B cell (primary cell): ENCODE measurements around the gene DNAJB8. TPM values are rescaled to one million over a fixed set of nuclear protein-coding genes. Genes with fewer than 3 reads are reported as not detected.

Experiments used
- ATAC-seq: fragments of 200-7000 bp; cut with Tn5 transposase; one replicate; pipeline ENCODE4 v1.10.0; 2021; ENCODE audit warnings: low read depth, mild to moderate bottlenecking, moderate number of reproducible peaks, moderate library complexity
- CTCF ChIA-PET: fragments of 350-600 bp; sonication (Branson Sonifier 250); formaldehyde crosslinking; loops from one replicate; lab custom pipeline; 2021; ENCODE audit warnings: antibody characterized with exemption, inconsistent platforms; lab: Charles Lee
- POLR2A ChIA-PET: fragments of 350-600 bp; sonication (Branson Sonifier 250); formaldehyde crosslinking; loops from one replicate; lab custom pipeline; 2021; ENCODE audit warnings: antibody characterized with exemption; lab: Charles Lee
- DNase-seq: peaks from one replicate; pipeline ENCODE4 v3.0.0; 2013
- H2AFZ ChIP-seq: 2 replicates; pipeline ENCODE4 v1.6.1; 2012; ENCODE audit warnings: mild to moderate bottlenecking, low read depth, low read length; ENCODE audit not compliant: insufficient read depth, poor library complexity, severe bottlenecking
- H3K27ac ChIP-seq, 2 donors: 1 replicate in 1 of 2; 2 replicates in 1 of 2; pipeline ENCODE4 v1.5.1; 2012 to 2013; ENCODE audit warnings: low read length in 2 of 2, mild to moderate bottlenecking in 2 of 2, moderate library complexity in 1 of 2
- H3K27me3 ChIP-seq, 4 experiments: fragments of 200-600 bp in 1 of 4; sonication (generic) in 1 of 4; replicated peaks in 1 of 4; 1 replicate in 2 of 4; 2 replicates in 2 of 4; pipeline versions ENCODE4 v1.6.1 to v1.7.0; 2013 to 2016; ENCODE audit warnings: low read length in 3 of 4, mild to moderate bottlenecking in 2 of 4, mixed read lengths in 1 of 4, moderate library complexity in 1 of 4; ENCODE audit not compliant: insufficient read depth in 4 of 4, control insufficient read depth in 3 of 4; ENCODE audit errors: control extremely low read depth in 1 of 4
- H3K36me3 ChIP-seq, 2 experiments: replicated peaks in 1 of 2; 1 replicate in 1 of 2; 2 replicates in 1 of 2; pipeline versions ENCODE4 v1.6.1 to v1.7.1; 2013; ENCODE audit warnings: low read length in 1 of 2; ENCODE audit not compliant: insufficient read depth in 2 of 2, control insufficient read depth in 1 of 2; ENCODE audit errors: control extremely low read depth in 1 of 2, extremely low read depth in 1 of 2
- H3K4me1 ChIP-seq, 2 donors: fragments of 200-600 bp in 1 of 2; sonication (generic) in 1 of 2; 1 replicate in 1 of 2; 2 replicates in 1 of 2; pipeline versions ENCODE4 v1.5.1 to v1.6.1; 2013 to 2017; ENCODE audit warnings: low read length in 2 of 2; ENCODE audit not compliant: control insufficient read depth in 2 of 2, insufficient read depth in 2 of 2
- H3K4me2 ChIP-seq: replicated peaks from 2 replicates; pipeline ENCODE3; 2012; ENCODE audit warnings: mild to moderate bottlenecking, low read depth, low read length; ENCODE audit not compliant: poor library complexity, severe bottlenecking
- H3K4me3 ChIP-seq, 5 experiments: fragments of 200-600 bp in 1 of 5; sonication (generic) in 1 of 5; 1 replicate in 3 of 5; 2 replicates in 2 of 5; pipeline versions ENCODE4 v1.5.1 to v1.7.0; 2011 to 2016; ENCODE audit warnings: low read length in 4 of 5, mild to moderate bottlenecking in 4 of 5, low read depth in 2 of 5, control low read depth in 1 of 5, moderate library complexity in 1 of 5; ENCODE audit not compliant: insufficient read depth in 1 of 5; ENCODE audit errors: control extremely low read depth in 1 of 5, extremely low read depth in 1 of 5
- H3K79me2 ChIP-seq: fragments of 200-600 bp; sonication (generic); one replicate; pipeline ENCODE4 v1.6.0; 2016; ENCODE audit warnings: low read length; ENCODE audit not compliant: control insufficient read depth, insufficient read depth
- H3K9ac ChIP-seq: fragments of 200-600 bp; sonication (generic); 2 replicates; pipeline ENCODE4 v1.6.1; 2017; ENCODE audit warnings: mild to moderate bottlenecking, low read length, moderate library complexity
- H3K9me3 ChIP-seq, 3 donors: one replicate each; pipeline versions ENCODE4 v1.6.1 to v1.7.1; 2013; ENCODE audit warnings: low read length in 2 of 3; ENCODE audit not compliant: control insufficient read depth in 2 of 3, insufficient read depth in 1 of 3; ENCODE audit errors: control extremely low read depth in 1 of 3
- H4K20me1 ChIP-seq: 2 replicates; pipeline ENCODE4 v1.6.0; 2012; ENCODE audit warnings: mild to moderate bottlenecking, low read length; ENCODE audit not compliant: insufficient read depth, control insufficient read depth, poor library complexity, severe bottlenecking
- H3K27ac Mint-ChIP-seq: one replicate; pipeline ENCODE4 v1.8.0; 2021; ENCODE audit warnings: mixed read lengths
- H3K27me3 Mint-ChIP-seq: one replicate; pipeline ENCODE4 v1.8.0; 2021; ENCODE audit warnings: mixed read lengths
- H3K4me1 Mint-ChIP-seq: one replicate; pipeline ENCODE4 v1.8.0; 2021; ENCODE audit warnings: mixed read lengths
- H3K4me3 Mint-ChIP-seq: one replicate; pipeline ENCODE4 v1.8.0; 2021; ENCODE audit warnings: mixed read lengths
- H3K9me3 Mint-ChIP-seq: one replicate; pipeline ENCODE4 v1.8.0; 2022; ENCODE audit warnings: mixed read lengths; ENCODE audit not compliant: insufficient read depth
- EZH2 ChIP-seq: IDR thresholded peaks from 2 replicates; pipeline ENCODE4 v1.6.1; 2012; ENCODE audit warnings: borderline replicate concordance, low read depth, mild to moderate bottlenecking, moderate library complexity, low read length; ENCODE audit not compliant: insufficient read depth, poor library complexity, severe bottlenecking
- WGBS: methylation state at CpG from one replicate; pipeline ENCODE4 v1.1.5; 2013; ENCODE audit warnings: missing lambda C conversion rate; ENCODE audit not compliant: insufficient coverage; 5-methylcytosine and 5-hydroxymethylcytosine counted together
- intact Hi-C: fragments of 100-400 bp; cut with micrococcal nuclease; formaldehyde crosslinking; loops from one replicate; pipeline ENCODE4 v1.10.0; 2022
- polyA plus RNA-seq: library from polyadenylated mRNA; depleted of rRNA; stranded (reverse); fragments of >200 nt; gene quantifications from 2 replicates; pipeline ENCODE4 v1.2.3, GENCODE V29; 2012
- total RNA-seq, 2 donors: library from RNA; stranded (reverse); fragments of 120-200 nt in 1 of 2; gene quantifications; 1 replicate in 1 of 2; 2 replicates in 1 of 2; pipeline versions ENCODE4 v1.2.3 to v1.2.4, GENCODE V29; 2013 to 2022
- TF ChIP-seq, protein P1 (sequence below): fragments of 200-600 bp; IDR thresholded peaks from one replicate; pipeline ENCODE4 v1.8.0; 2022; ENCODE audit warnings: antibody characterized with exemption, mild to moderate bottlenecking

DNAJB8 gene
- total and polyA plus RNA-seq, 2 donors (not counting 1 experiment from before 2014, with no cell fraction given) = not detected

DNA sequence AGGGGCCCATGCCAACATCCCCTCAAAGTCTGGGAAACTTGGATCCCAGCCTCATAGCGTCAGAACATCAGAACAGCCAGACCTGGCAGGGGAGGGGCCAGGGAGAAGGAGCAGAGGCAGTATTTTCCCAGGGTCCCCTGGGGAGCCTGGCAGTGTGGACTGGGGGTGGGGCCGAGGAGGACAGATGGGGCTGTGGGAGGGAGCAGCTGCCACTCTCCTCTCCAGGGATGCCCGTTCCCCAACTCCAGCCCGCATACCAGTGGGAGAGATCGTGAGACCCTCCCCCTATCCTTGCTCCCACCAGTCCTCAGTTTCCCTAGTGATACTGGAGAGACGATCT lies 6.5 kb upstream of the DNAJB8 start:
- POLR2A ChIA-PET = no interaction called here
- 63% methylated on average over 1 of the region's 6 CpGs for WGBS

DNA sequence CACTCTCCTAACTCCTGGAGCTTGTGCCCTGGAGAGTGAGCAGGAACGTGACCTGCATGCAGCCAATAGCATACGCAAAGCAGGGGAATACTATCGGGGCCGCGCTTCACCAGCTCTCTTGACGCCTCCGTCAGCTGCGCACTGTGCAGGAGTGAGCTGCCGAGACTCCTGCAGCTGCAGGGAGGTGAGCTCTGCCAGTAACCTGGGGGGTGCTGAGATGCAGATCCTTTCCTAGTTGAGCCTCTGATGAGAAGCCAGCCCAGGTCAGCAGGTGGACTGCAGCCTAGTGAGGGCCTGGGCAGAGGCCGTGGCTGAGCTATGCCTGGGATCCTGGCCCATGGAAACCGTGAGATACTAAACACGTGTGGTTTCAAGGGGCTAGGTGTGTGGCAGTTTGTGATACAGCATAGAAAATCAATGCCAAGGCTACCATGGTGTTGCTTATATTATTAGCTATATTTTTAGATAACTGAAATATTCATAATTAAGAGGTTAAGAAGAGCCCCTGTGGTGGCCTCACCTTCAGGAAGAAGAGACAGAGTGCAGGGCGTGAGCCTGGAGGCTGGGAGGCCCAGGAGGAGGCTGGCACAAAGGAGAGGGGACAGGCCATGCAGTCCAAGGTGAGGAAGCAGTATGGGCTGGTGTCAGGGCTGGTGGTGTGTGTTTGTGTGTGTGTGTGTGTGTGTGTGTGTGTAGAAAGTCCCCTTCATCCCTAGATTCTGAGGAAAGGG lies 5.9 kb upstream of the DNAJB8 start:
- intact Hi-C loops = no loop called here
- ChIA-PET CTCF (no interaction called here), POLR2A (no interaction called here)
- Histone ChIP-seq H3K27ac (no peak overlapping the region), H3K79me2 (no peaks in the 10 kb centered on the region), H3K4me3 (no peak overlapping the region), H3K4me2 (no peak overlapping the region), H2AFZ (no peak overlapping the region), H3K27me3 (peaks cover 0 to 8% (median 3%) of the 10 kb centered on the region in 4 experiments), H3K9me3 (no peaks in the 10 kb centered on the region), H3K4me1 (no peaks in the 10 kb centered on the region), H3K9ac (no peak overlapping the region), H4K20me1 (no peaks in the 10 kb centered on the region), H3K36me3 (no peaks in the 10 kb centered on the region)
- peaks cover 33% of the 10 kb centered on the region for H3K27me3 Mint-ChIP-seq
- no peak overlapping the region for H3K4me3 Mint-ChIP-seq
- no peak for DNase-seq
- no peaks in the 10 kb centered on the region for H3K9me3 Mint-ChIP-seq
- ATAC-seq = no peak
- no peaks in the 10 kb centered on the region for H3K4me1 Mint-ChIP-seq
- H3K27ac Mint-ChIP-seq = no peak overlapping the region
- TF ChIP-seq, protein P1, sequence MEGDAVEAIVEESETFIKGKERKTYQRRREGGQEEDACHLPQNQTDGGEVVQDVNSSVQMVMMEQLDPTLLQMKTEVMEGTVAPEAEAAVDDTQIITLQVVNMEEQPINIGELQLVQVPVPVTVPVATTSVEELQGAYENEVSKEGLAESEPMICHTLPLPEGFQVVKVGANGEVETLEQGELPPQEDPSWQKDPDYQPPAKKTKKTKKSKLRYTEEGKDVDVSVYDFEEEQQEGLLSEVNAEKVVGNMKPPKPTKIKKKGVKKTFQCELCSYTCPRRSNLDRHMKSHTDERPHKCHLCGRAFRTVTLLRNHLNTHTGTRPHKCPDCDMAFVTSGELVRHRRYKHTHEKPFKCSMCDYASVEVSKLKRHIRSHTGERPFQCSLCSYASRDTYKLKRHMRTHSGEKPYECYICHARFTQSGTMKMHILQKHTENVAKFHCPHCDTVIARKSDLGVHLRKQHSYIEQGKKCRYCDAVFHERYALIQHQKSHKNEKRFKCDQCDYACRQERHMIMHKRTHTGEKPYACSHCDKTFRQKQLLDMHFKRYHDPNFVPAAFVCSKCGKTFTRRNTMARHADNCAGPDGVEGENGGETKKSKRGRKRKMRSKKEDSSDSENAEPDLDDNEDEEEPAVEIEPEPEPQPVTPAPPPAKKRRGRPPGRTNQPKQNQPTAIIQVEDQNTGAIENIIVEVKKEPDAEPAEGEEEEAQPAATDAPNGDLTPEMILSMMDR = no peak
- no peak for TF ChIP-seq EZH2
- whole genome bisulfite sequencing = 94% methylated on average over 10 of the region's 13 CpGs

More for the DNA sequence above, 6.5 kb upstream of the DNAJB8 start:
- no peak overlapping the region for H3K27ac ChIP-seq
- H2AFZ ChIP-seq = no peak overlapping the region
- intact Hi-C loops = no loop called here
- no peak overlapping the region for H3K4me3 ChIP-seq
- peaks cover 0 to 11% (median 3%) of the 10 kb centered on the region in 4 experiments for H3K27me3 ChIP-seq
- CTCF ChIA-PET = no interaction called here
- H4K20me1 ChIP-seq = no peaks in the 10 kb centered on the region
- H3K9me3 ChIP-seq = no peaks in the 10 kb centered on the region
- H3K79me2 ChIP-seq = no peaks in the 10 kb centered on the region
- no peak overlapping the region for H3K4me3 Mint-ChIP-seq
- H3K27ac Mint-ChIP-seq = no peak overlapping the region
- DNase-seq (no peak), ATAC-seq (no peak)
- no peaks in the 10 kb centered on the region for H3K4me1 Mint-ChIP-seq
- H3K4me2 ChIP-seq = no peak overlapping the region
- TF ChIP-seq, protein P1 = no peak
- no peak for TF ChIP-seq EZH2
- H3K4me1 ChIP-seq = no peaks in the 10 kb centered on the region
- no peaks in the 10 kb centered on the region for H3K9me3 Mint-ChIP-seq
- no peak overlapping the region for H3K9ac ChIP-seq
- peaks cover 38% of the 10 kb centered on the region for H3K27me3 Mint-ChIP-seq
- no peaks in the 10 kb centered on the region for H3K36me3 ChIP-seq
